HUES64 (cell line): ENCODE measurements around the gene PHACTR2.
"Not testable (repeated sequence)": the region's sequence is repeated elsewhere in the genome, so short reads cannot be mapped to it uniquely, and the experiment has no call there.

ENCODE experiments used
- H3K27ac ChIP-seq: 2 replicates; pipeline ENCODE4 v1.7.0; 2013; ENCODE audit warnings: low read depth, low read length, inconsistent platforms
- H3K27me3 ChIP-seq: 2 replicates; pipeline ENCODE4 v1.6.1; 2013; ENCODE audit warnings: mild to moderate bottlenecking, low read length; ENCODE audit not compliant: insufficient read depth
- H3K36me3 ChIP-seq: 2 replicates; pipeline ENCODE4 v1.6.1; 2013; ENCODE audit warnings: mild to moderate bottlenecking, low read length; ENCODE audit not compliant: insufficient read depth
- H3K4me1 ChIP-seq: 2 replicates; pipeline ENCODE4 v1.6.1; 2013; ENCODE audit warnings: mild to moderate bottlenecking, low read length, moderate library complexity; ENCODE audit not compliant: insufficient read depth
- H3K4me3 ChIP-seq: 2 replicates; pipeline ENCODE4 v1.5.1; 2013; ENCODE audit warnings: mild to moderate bottlenecking, low read length, moderate library complexity
- H3K9ac ChIP-seq: 2 replicates; pipeline ENCODE4 v1.6.1; 2013; ENCODE audit warnings: mild to moderate bottlenecking, low read depth, low read length
- H3K9me3 ChIP-seq: 2 replicates; pipeline ENCODE4 v1.6.1; 2013; ENCODE audit warnings: low read depth, low read length; ENCODE audit not compliant: insufficient read depth
- WGBS: fragments of 150-250, 120-280 bp; methylation state at CpG from one replicate; pipeline ENCODE4 v1.1.7; 2013; ENCODE audit warnings: missing lambda C conversion rate; 5-methylcytosine and 5-hydroxymethylcytosine counted together

The PHACTR2 gene

DNA sequence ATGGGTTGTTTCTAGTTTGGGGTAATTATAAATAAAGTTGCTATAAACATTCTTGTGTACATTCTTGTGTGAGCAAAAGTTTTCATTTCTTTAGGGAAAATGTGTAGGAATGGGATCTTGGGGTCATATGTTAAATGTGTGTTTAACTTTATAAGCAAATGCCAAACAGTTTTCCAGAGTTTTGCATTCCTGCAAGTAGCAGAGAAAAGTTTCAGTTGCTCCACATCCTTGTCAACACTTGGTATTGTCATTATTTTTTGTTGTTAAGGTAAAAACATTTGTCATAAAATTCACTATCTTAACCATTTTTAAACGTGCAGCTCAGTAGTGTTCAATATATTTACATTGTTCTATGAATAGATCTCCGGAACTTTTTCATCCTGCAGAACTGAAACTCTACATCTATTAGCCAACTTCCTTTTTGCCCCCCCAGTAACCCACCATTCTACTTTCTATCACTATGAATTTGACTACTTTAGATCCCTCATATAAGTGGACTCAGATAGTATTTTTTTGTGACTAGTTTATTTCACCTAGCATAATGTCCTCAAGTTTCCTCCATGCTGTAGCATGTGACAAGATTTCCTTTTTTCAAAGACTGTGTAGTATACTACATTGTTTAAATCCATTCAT is 48.4 kb downstream of the PHACTR2 start:
- H3K9me3 ChIP-seq: no peaks in the 10 kb centered on the region
- H3K4me1 ChIP-seq: no peaks in the 10 kb centered on the region
- no peaks in the 10 kb centered on the region for H3K27me3 ChIP-seq
- H3K36me3 ChIP-seq: peaks cover 26% of the 10 kb centered on the region
- no peak overlapping the region for H3K27ac ChIP-seq
- no peak overlapping the region for H3K9ac ChIP-seq
- WGBS: 86% methylated on average over 2 of the region's 2 CpGs
- no peak overlapping the region for H3K4me3 ChIP-seq

DNA sequence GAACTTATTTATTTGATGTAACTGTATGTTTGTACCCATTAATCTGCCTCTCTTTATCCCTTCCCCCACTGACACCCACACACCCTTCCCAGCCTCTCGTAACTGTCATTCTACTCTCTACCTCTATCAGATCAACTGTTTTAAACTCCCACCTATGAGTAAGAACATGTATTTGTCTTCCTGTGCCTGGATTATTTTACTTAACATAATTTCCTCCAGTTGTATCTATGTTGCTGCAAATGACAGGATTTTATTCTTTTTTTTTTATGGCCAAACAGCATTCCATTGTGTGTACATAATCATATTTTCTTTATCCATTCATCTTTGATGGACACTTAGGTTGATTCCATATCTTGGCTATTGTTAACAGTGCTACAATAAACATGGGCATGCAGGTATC is 49.3 kb downstream of the PHACTR2 start:
- Histone ChIP-seq H3K9ac (no peak overlapping the region), H3K36me3 (peaks cover 25% of the 10 kb centered on the region), H3K4me3 (no peak overlapping the region), H3K27ac (no peak overlapping the region), H3K27me3 (no peaks in the 10 kb centered on the region), H3K9me3 (no peaks in the 10 kb centered on the region), H3K4me1 (no peaks in the 10 kb centered on the region)
- 96% methylated on average over 1 of the region's 1 CpG for WGBS

DNA sequence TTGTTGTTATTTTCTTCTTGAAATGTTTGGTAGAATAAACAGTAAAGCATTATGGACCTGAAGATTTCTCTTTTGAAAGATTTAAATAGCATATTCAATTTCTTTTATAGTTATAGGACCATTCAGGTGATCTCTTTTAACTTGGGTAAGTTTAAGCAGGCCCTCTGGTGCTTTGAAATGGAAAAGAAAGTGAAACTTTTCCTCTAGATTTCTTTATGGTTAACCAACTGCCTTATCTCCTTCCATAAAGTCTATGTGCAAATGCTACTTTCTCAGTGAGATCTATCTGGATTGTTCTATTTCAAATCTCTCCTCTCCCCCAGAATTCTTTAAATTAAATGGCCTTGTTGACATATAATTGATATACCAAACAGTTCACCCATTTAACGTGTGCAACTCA is 54.0 kb downstream of the PHACTR2 start:
- Histone ChIP-seq H3K9me3 (no peaks in the 10 kb centered on the region), H3K27me3 (no peaks in the 10 kb centered on the region), H3K4me3 (no peak overlapping the region), H3K27ac (no peak overlapping the region), H3K4me1 (peaks cover 33% of the 10 kb centered on the region), H3K36me3 (no peaks in the 10 kb centered on the region), H3K9ac (no peak overlapping the region)
- 94% methylated on average over 1 of the region's 1 CpG for WGBS

DNA sequence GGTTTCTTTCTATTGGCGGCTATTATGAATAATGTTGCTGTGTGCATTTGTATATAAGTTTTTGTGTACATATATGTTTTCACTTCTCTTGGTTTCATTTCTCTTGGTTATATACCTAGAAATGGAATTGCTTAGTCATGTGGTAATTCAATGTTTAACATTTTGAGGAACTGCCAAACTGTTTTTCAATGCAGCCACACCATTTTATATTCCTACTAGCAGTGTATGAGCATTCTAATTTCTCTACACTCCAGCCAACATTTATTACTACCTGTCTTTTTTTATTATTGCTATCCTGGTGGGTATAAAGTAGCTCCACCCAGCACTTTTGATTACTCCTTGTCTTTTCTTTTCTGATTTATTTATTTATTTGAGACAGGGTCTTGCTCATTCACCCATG is 54.8 kb downstream of the PHACTR2 start:
- H3K36me3 ChIP-seq: no peaks in the 10 kb centered on the region
- no peak overlapping the region for H3K9ac ChIP-seq
- H3K27ac ChIP-seq: no peak overlapping the region
- H3K4me3 ChIP-seq: no peak overlapping the region
- no CpG with 5 or more reads among the region's 1 CpG for WGBS
- H3K27me3 ChIP-seq: no peaks in the 10 kb centered on the region
- no peaks in the 10 kb centered on the region for H3K9me3 ChIP-seq
- peaks cover 33% of the 10 kb centered on the region for H3K4me1 ChIP-seq

DNA sequence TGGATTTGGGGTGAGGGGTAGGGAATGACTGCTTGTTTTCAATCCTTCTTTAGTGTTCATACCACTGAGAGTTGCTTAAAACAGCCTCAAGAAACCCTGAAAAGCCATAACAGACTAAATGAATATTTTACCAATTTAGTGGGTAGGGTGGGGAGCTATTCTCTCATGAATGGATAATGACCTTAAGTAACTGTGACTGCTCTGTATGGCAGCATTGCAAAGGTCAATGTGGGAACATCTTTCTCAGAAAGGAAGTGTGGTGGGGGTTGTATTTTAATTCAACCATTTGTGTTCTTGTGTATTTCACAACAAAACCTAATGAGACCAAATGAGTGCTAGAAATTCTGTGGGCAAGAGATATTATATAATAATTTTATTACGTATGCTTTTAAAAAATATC is 55.7 kb downstream of the PHACTR2 start:
- Histone ChIP-seq H3K27me3 (no peaks in the 10 kb centered on the region), H3K36me3 (no peaks in the 10 kb centered on the region), H3K4me1 (peaks cover 33% of the 10 kb centered on the region), H3K9ac (no peak overlapping the region), H3K4me3 (no peak overlapping the region), H3K9me3 (no peaks in the 10 kb centered on the region), H3K27ac (no peak overlapping the region)
- WGBS: no CpG with 5 or more reads among the region's 1 CpG

DNA sequence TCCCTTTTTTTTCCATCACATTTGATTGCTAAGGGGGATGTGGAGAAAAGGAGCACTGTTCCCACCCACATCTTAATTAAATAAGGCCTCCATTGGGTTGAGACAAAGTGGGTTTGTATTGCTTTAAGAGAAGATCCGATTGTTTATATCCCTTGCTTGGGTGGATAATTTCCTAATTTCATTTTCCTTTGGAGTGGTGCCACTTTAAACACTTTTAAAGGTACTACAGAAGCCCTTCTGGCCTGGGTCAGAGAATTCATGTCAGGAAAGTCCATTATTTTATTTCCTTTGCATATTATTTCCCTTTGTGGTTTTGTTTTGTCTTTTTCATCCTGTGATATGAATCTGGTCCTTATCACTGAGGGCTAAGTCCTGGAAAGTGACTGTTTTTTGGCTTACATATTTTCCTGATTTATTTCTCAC is 56.9 kb downstream of the PHACTR2 start:
- H3K9ac ChIP-seq: no peak overlapping the region
- WGBS: no CpG with 5 or more reads among the region's 1 CpG
- peaks cover 33% of the 10 kb centered on the region for H3K4me1 ChIP-seq
- H3K27me3 ChIP-seq: no peaks in the 10 kb centered on the region
- no peaks in the 10 kb centered on the region for H3K36me3 ChIP-seq
- no peak overlapping the region for H3K27ac ChIP-seq
- no peaks in the 10 kb centered on the region for H3K9me3 ChIP-seq
- no peak overlapping the region for H3K4me3 ChIP-seq

DNA sequence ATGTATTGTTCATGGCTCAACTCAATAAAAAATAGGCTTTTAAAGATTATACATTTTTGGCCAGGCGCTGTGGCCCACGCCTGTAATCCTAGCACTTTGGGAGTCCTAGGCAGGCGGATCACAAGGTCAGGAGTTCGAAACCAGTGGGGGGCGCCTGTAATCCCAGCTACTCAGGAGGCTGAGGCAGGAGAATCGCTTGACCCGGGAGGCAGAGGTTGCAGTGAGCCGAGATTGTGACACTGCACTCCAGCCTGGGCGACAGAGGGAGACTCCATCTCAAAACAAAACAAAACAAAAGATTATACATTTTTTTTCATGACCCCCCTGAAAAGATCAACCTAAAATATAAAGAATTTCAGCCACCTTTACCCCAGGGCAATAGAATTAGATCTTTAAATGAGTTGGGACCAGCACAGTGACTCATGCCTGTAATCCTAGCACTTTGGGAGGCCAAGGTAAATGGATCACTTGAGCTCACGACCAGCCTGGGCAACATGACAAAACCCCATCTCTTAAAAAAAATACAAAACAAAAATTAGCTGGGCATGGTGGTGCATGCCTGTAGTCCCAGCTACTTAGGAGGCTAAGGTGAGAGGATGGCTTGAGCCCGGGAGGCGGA is 60.4 kb downstream of the PHACTR2 start:
- not testable (repeated sequence) for H3K27ac ChIP-seq, H3K9me3 ChIP-seq, H3K4me3 ChIP-seq, H3K36me3 ChIP-seq, H3K27me3 ChIP-seq, H3K9ac ChIP-seq
- H3K4me1 ChIP-seq: peaks cover 41% of the 10 kb centered on the region
- WGBS: 90% methylated on average over 12 of the region's 12 CpGs

DNA sequence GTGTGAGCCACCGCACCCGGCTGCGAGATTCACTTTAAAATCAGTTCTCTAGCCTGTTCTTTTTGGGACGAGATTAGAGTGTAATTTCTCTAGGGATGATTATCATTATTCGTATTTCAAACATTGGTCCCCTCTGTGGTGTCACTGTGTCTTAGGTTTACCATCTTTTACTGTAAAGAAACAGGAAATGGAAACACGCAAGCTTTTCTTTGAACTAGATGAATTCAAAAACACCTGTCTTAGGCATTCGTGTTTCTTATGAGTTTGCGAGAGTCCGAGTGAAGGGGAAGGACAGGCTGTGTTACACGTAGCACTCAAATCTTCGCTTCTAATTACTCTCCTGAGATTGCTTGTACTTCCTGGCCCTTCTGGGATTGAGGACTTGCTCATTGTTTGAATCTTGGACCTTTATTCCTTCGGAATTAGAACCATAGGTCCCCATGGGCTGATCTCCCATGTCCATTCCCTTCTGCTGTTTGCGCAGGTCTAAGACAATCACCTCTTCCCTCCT is 61.6 kb downstream of the PHACTR2 start:
- no peaks in the 10 kb centered on the region for H3K27me3 ChIP-seq
- no peak overlapping the region for H3K9ac ChIP-seq
- no peaks in the 10 kb centered on the region for H3K9me3 ChIP-seq
- no peak overlapping the region for H3K4me3 ChIP-seq
- WGBS: 94% methylated on average over 13 of the region's 13 CpGs
- H3K27ac ChIP-seq: no peak overlapping the region
- H3K4me1 ChIP-seq: peaks cover 42% of the 10 kb centered on the region
- no peaks in the 10 kb centered on the region for H3K36me3 ChIP-seq

DNA sequence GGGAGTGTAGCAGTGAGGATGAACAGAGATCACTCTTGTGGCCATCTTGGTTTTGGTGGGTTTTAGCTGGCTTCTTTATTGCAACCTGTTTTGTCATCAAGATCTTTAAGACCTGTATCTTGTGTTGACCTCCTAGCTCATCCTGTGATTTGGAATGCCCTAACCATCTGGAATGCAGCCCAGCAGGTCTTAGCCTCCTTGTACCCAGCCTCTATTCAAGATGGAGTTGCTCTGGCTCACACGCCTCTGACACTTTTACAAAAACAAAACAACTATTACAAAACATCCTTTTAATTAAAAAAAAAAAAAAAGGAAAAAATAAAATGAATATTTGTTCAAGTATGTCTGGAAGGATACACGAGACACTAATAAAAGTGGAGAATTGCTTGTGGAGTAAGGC is 62.4 kb downstream of the PHACTR2 start:
- H3K36me3 ChIP-seq: no peaks in the 10 kb centered on the region
- H3K27ac ChIP-seq: no peak overlapping the region
- H3K9me3 ChIP-seq: no peaks in the 10 kb centered on the region
- H3K9ac ChIP-seq: no peak overlapping the region
- no peaks in the 10 kb centered on the region for H3K27me3 ChIP-seq
- WGBS: 98% methylated on average over 2 of the region's 2 CpGs
- H3K4me1 ChIP-seq: peaks cover 42% of the 10 kb centered on the region
- no peak overlapping the region for H3K4me3 ChIP-seq

DNA sequence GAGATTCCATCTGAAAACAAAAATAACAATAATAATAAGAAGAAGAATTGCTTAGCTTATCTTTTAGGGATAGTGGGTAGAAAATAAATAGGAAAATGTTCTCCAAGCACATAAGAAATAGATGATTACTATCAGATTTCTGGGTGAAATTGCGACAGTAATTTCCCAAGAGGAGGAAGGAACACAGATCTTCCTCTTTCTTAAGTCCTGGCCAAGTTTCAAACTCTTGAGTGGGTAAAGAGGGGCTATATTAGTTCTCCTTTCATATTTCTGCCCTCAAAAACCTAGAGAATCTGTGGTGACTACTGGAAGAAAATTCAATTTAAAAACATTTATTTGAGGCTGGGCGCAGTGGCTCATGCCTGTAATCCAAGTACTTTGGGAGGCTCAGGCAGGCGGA is 63.7 kb downstream of the PHACTR2 start:
- WGBS: 99% methylated on average over 3 of the region's 3 CpGs
- H3K27me3 ChIP-seq: no peaks in the 10 kb centered on the region
- no peak overlapping the region for H3K27ac ChIP-seq
- no peaks in the 10 kb centered on the region for H3K9me3 ChIP-seq
- H3K4me3 ChIP-seq: no peak overlapping the region
- no peaks in the 10 kb centered on the region for H3K36me3 ChIP-seq
- peaks cover 43% of the 10 kb centered on the region for H3K4me1 ChIP-seq
- no peak overlapping the region for H3K9ac ChIP-seq

DNA sequence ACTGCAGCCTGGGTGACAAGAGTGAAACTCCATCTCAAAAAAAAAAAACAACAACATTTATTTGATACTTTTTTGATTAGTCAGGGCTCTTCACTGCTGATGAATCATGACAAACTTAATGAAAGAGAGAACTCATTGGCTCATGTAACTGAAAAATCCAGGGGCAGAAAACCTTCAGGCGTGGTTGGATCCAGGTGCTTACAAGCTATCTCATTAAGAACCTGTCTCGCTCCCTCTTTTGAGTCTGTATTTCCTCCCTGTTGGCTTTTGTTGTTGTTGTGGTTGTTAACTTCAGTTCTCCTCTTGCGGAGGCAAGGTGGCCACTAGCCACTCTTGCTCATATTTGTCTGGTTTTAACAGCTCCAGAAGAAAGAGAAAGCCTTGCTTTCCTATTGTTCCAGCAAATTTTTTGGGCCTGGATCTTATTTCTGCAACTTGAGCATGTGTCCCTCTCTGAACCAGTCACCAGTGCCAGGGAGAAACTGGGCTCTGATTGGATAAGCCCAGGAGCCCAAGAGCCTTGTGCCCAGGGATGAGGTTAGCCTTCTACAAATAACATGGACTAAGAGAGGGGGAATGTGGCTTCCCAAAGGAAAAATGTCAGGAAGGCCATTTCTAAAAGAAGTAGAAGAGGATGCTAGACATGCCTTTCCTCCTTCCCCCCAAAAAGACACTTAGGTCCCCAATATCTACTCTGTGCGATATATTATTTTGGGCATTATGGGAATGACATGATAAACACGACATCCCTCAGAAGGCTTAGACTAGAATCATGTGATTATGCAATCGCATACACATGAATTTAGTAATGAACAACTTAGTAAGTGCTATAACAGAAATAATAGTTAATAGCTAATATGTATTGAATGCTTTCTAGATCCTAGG is 64.5 kb downstream of the PHACTR2 start:
- Histone ChIP-seq H3K9ac (no peak overlapping the region), H3K27ac (no peak overlapping the region), H3K27me3 (no peaks in the 10 kb centered on the region), H3K36me3 (no peaks in the 10 kb centered on the region), H3K4me3 (no peak overlapping the region), H3K4me1 (peaks cover 48% of the 10 kb centered on the region), H3K9me3 (no peaks in the 10 kb centered on the region)
- 99% methylated on average over 5 of the region's 6 CpGs for WGBS
